WERI-Rb-1 (cell line): Measurements from ENCODE around the gene MCL1.
"Not testable (repeated sequence)": the region's sequence is repeated elsewhere in the genome, so short reads cannot be mapped to it uniquely, and the experiment has no call there.

Source experiments
- DNase-seq: peaks from one replicate; pipeline ENCODE4 v3.0.0-alpha.2; 2020
- H3K27ac ChIP-seq: fragments of 250-450 bp; sonication (Bioruptor Pico); 2 replicates; pipeline ENCODE4 v1.5.1; 2020; ENCODE audit warnings: mild to moderate bottlenecking, moderate library complexity
- H3K27me3 ChIP-seq: fragments of 250-450 bp; sonication (Bioruptor Pico); 2 replicates; pipeline ENCODE4 v1.5.1; 2021; ENCODE audit warnings: mild to moderate bottlenecking, low read depth, moderate library complexity; ENCODE audit not compliant: insufficient read depth, severe bottlenecking
- H3K36me3 ChIP-seq: fragments of 250-450 bp; sonication (Bioruptor Pico); 2 replicates; pipeline ENCODE4 v1.5.1; 2020; ENCODE audit warnings: mild to moderate bottlenecking, moderate library complexity
- H3K4me3 ChIP-seq: 2 replicates; pipeline ENCODE4 v1.5.1; 2011; ENCODE audit warnings: low read depth, mild to moderate bottlenecking, control low read depth, low read length
- H3K9me3 ChIP-seq: fragments of 250-450 bp; sonication (Bioruptor Pico); 2 replicates; pipeline ENCODE4 v1.5.1; 2021; ENCODE audit warnings: mild to moderate bottlenecking, moderate library complexity; ENCODE audit not compliant: severe bottlenecking
- TF ChIP-seq, protein P1 (sequence below): IDR thresholded peaks from 2 replicates; pipeline ENCODE4 v1.5.1; 2011; ENCODE audit warnings: low read depth, mild to moderate bottlenecking, control low read depth, inconsistent platforms, low read length

Gene MCL1

DNA sequence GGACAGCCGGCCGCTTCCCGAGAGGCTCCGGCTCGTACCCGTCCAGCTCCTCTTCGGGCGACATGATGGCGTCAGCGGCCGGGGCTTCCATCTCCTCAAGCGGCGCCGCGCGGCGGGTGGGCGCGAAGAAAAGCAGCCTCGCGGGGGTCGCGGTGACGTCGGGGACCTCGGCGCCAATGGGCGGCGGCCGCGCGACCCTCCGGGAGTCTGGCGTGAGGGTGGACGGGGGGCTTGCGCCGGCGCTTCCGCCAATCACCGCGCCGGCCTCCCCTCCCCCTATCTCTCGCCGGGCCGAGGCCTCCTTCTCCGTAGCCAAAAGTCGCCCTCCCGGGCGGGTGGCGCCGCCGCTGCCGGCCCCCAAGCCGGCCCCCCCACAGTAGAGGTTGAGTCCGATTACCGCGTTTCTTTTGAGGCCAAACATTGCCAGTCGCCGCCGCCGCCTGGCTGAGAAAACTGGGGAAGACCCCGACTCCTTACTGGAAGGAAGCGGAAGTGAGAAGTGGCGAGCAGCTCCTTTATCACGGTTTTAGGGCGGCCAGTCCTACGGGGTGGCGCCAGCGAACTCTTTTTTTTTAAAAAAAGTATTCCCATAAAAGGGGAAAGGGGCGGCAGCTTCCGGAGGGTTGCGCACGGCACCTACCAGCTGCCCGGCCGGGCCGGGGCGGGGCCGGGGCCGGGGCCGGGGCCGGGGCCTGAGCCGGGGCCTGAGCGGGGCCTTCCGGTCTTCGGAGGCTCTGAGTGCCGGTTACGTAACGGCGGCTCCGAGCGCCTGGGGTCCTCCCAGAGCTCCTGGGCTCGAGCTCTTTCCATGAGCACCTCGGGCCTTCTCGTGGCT is at the start of gene MCL1:
Gene MCL1 (minus strand): TSS at position 501 of the 835 bp plus-strand sequence. CDS start 80 bp downstream, at position 421.
- H3K27ac ChIP-seq = peak within 1 kb of the TSS; percentile 99
- peak within 1 kb of the TSS; percentile 89 for H3K4me3 ChIP-seq
- TF ChIP-seq, protein P1, sequence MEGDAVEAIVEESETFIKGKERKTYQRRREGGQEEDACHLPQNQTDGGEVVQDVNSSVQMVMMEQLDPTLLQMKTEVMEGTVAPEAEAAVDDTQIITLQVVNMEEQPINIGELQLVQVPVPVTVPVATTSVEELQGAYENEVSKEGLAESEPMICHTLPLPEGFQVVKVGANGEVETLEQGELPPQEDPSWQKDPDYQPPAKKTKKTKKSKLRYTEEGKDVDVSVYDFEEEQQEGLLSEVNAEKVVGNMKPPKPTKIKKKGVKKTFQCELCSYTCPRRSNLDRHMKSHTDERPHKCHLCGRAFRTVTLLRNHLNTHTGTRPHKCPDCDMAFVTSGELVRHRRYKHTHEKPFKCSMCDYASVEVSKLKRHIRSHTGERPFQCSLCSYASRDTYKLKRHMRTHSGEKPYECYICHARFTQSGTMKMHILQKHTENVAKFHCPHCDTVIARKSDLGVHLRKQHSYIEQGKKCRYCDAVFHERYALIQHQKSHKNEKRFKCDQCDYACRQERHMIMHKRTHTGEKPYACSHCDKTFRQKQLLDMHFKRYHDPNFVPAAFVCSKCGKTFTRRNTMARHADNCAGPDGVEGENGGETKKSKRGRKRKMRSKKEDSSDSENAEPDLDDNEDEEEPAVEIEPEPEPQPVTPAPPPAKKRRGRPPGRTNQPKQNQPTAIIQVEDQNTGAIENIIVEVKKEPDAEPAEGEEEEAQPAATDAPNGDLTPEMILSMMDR = peak; percentile 4; the same call in 1 of the 2 replicates
- peak; percentile 98 for DNase-seq
- H3K27me3 ChIP-seq = no peaks in the 10 kb centered on the region
- peaks cover 51% of the 10 kb centered on the region for H3K36me3 ChIP-seq
- H3K9me3 ChIP-seq = no peaks in the 10 kb centered on the region

DNA sequence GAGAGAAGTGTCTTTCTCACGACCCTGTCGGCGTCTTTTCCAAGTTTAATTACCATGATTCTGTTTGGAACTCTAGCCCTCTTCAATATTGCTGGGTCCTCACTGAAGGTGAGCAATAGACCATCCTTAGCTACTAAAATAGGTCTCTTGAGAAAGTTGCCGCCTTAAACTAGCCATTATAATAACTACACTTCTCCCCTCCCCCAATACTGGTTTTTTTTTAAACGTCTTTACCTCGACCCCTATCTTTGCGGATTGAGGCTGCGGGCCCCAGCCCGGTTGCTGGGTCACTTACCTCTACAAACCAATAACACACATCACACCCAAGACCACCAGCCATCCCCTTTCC is 49.3 kb upstream of the MCL1 start:
- no peak for DNase-seq
- H3K9me3 ChIP-seq = no peaks in the 10 kb centered on the region
- H3K27ac ChIP-seq = peak overlapping the region; percentile 98
- H3K27me3 ChIP-seq = no peaks in the 10 kb centered on the region
- peaks cover 44% of the 10 kb centered on the region for H3K36me3 ChIP-seq
- TF ChIP-seq, protein P1 = no peak
- peak overlapping the region; percentile 77 for H3K4me3 ChIP-seq

DNA sequence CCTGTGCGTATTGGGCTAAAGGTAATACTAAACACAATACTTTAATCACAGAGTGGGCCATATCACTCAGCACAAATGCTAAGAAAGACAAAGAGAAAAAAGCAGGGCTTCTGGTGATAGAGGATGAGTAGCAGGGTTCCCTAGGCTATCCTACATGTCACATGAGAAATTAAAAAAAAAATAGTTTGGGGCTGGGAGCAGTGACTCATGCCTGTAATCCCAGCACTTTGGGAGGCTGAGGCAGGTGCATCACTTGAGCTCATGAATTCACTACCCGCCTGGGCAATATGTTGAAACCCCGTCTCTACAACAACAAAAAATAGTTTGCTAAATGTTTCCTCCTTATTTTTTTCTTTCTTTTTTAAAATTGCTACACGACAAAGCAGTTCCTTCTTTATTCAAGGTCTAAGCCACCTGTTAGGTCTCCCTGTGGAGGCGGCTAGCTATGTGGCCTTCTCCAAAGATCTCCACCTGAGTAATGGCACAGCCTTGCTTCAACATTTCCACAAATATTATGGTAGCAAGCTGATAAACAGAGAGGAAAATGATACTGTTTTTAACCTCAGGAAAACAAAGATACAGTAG is 48.5 kb upstream of the MCL1 start:
- Histone ChIP-seq H3K9me3 (no peaks in the 10 kb centered on the region), H3K4me3 (peak overlapping the region; percentile 77), H3K36me3 (peaks cover 50% of the 10 kb centered on the region), H3K27me3 (no peaks in the 10 kb centered on the region), H3K27ac (no peak overlapping the region; the same call in 1 of the 2 replicates)
- TF ChIP-seq, protein P1 = no peak
- DNase-seq = no peak

DNA sequence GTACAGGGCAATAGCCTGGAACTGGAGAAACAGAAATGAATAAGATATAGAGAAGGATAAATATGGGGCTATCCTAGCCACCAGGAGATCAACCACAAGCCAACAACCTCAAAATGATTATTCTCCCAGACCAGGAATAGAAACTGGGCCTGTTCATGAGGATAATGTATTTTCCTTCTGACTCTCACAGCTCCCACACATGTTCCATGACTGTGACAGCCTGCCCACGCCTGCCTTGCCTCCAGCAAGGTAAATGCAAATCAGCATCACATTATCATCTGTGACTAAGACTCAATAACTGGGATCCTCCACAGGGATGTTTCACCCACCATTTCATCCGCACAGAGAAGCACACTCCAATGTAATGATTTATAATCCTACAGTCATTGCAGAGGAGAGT is 46.7 kb upstream of the MCL1 start:
- peaks cover 64% of the 10 kb centered on the region for H3K36me3 ChIP-seq
- no peak overlapping the region for H3K27ac ChIP-seq
- no peak overlapping the region for H3K4me3 ChIP-seq
- H3K27me3 ChIP-seq = no peaks in the 10 kb centered on the region
- DNase-seq = no peak
- H3K9me3 ChIP-seq = no peaks in the 10 kb centered on the region
- TF ChIP-seq, protein P1 = no peak

DNA sequence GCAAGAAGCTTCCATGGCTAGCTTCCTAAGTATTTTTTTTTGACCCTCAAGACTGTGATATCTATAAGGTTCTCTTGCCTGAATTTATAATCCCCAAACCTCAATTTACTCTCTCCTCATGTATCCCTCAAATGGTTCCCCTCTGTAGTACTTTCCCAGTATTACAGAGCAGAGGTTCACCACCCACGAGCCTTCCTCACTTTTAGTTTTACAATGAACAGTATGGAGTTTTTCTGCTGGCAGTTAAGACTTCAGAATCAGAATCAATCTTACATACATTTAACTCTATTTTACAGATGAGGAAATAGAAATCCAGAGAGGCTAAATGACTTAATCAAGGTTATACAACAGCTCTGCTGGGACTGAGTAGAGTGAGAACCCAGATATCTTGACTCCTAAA is 45.1 kb upstream of the MCL1 start:
- peaks cover 80% of the 10 kb centered on the region for H3K36me3 ChIP-seq
- H3K27me3 ChIP-seq, DNase-seq, H3K9me3 ChIP-seq, H3K4me3 ChIP-seq, H3K27ac ChIP-seq: not testable (repeated sequence)

DNA sequence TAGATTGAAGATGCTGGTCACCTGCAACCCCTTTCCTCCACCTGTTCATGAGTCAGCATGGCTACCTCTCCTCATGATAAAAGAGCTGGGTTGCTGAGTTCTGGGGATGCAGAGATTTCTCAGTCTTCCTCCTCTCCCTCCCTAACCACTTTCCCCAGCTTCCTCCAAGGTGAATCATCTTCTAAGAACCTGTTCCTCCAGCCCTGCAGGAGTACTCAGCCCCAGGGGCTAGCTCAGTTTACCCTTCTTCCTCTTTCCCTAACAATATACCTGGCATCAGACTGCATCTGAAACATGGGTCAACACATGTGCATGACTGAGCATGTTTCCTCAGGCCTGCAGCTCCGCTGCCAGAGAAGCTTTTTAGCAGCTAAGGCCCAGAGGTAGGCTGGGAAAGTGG is 44.7 kb upstream of the MCL1 start:
- not testable (repeated sequence) for H3K27me3 ChIP-seq, H3K9me3 ChIP-seq, H3K4me3 ChIP-seq, DNase-seq, H3K27ac ChIP-seq
- peaks cover 82% of the 10 kb centered on the region for H3K36me3 ChIP-seq
